H9 (cell line): ENCODE data around the gene SWT1. TPM values are rescaled to one million over a fixed set of nuclear protein-coding genes. Genes with fewer than 3 reads are reported as not detected.

Experiments
- DNase-seq: peaks from one replicate; pipeline ENCODE4 v3.0.0-alpha.2; 2017
- H2AFZ ChIP-seq: one replicate; pipeline ENCODE4 v1.6.1; 2013; ENCODE audit warnings: mild to moderate bottlenecking, low read length, control low read depth, moderate library complexity
- H2AK5ac ChIP-seq: 2 replicates; pipeline ENCODE4 v1.6.1; 2013; ENCODE audit warnings: low read length, control low read depth, mixed read lengths; ENCODE audit not compliant: insufficient read length
- H2BK120ac ChIP-seq: one replicate; pipeline ENCODE4 v1.6.1; 2013; ENCODE audit warnings: low read depth, mild to moderate bottlenecking, low read length, control low read depth, inconsistent platforms; ENCODE audit not compliant: poor library complexity, severe bottlenecking
- H2BK12ac ChIP-seq: 2 replicates; pipeline ENCODE4 v1.6.1; 2013; ENCODE audit warnings: low read length, control low read depth, mixed read lengths, low read depth; ENCODE audit not compliant: insufficient read length
- H2BK15ac ChIP-seq: 2 replicates; pipeline ENCODE4 v1.6.1; 2013; ENCODE audit warnings: low read depth, low read length, control low read depth
- H2BK20ac ChIP-seq: one replicate; pipeline ENCODE4 v1.6.1; 2013; ENCODE audit warnings: low read depth, mild to moderate bottlenecking, low read length, control low read depth, inconsistent platforms; ENCODE audit not compliant: poor library complexity, severe bottlenecking
- H2BK5ac ChIP-seq: 2 replicates; pipeline ENCODE4 v1.6.1; 2013; ENCODE audit warnings: low read length, control low read depth, mixed read lengths; ENCODE audit not compliant: insufficient read length
- H3K14ac ChIP-seq: 2 replicates; pipeline ENCODE4 v1.6.1; 2013; ENCODE audit warnings: low read length, control low read depth; ENCODE audit not compliant: insufficient read depth
- H3K18ac ChIP-seq: 2 replicates; pipeline ENCODE4 v1.6.1; 2013; ENCODE audit warnings: low read depth, mild to moderate bottlenecking, mixed read lengths, low read length, control low read depth; ENCODE audit not compliant: insufficient read length
- H3K23ac ChIP-seq: 2 replicates; pipeline ENCODE4 v1.6.1; 2013; ENCODE audit warnings: low read length, control low read depth, mixed read lengths, low read depth; ENCODE audit not compliant: insufficient read length
- H3K23me2 ChIP-seq: 2 replicates; pipeline ENCODE4 v1.6.1; 2013; ENCODE audit warnings: low read depth, mild to moderate bottlenecking, mixed read lengths, low read length, control low read depth; ENCODE audit not compliant: insufficient read length, poor library complexity, severe bottlenecking
- H3K27ac ChIP-seq: 2 replicates; pipeline ENCODE4 v1.5.1; 2013; ENCODE audit warnings: low read length, control low read depth, mixed read lengths, low read depth; ENCODE audit not compliant: insufficient read length
- H3K27me3 ChIP-seq: 2 replicates; pipeline ENCODE4 v1.6.1; 2013; ENCODE audit warnings: low read length, control low read depth, inconsistent platforms; ENCODE audit not compliant: insufficient read depth
- H3K4ac ChIP-seq: 2 replicates; pipeline ENCODE4 v1.6.1; 2013; ENCODE audit warnings: low read depth, mild to moderate bottlenecking, control low read depth, inconsistent platforms, low read length, moderate library complexity
- H3K4me1 ChIP-seq: 2 replicates; pipeline ENCODE4 v1.6.1; 2013; ENCODE audit warnings: low read length, control low read depth, inconsistent platforms; ENCODE audit not compliant: insufficient read depth
- H3K4me2 ChIP-seq: 2 replicates; pipeline ENCODE4 v1.6.1; 2013; ENCODE audit warnings: low read length, control low read depth, mixed read lengths; ENCODE audit not compliant: insufficient read length, insufficient read depth
- H3K56ac ChIP-seq: 2 replicates; pipeline ENCODE4 v1.6.1; 2013; ENCODE audit warnings: low read depth, mild to moderate bottlenecking, mixed read lengths, low read length, control low read depth; ENCODE audit not compliant: insufficient read length
- H3K79me1 ChIP-seq: 2 replicates; pipeline ENCODE4 v1.6.1; 2013; ENCODE audit warnings: low read depth, mild to moderate bottlenecking, moderate library complexity, low read length, control low read depth, inconsistent platforms; ENCODE audit not compliant: insufficient read depth, poor library complexity, severe bottlenecking
- H3K79me2 ChIP-seq: 2 replicates; pipeline ENCODE4 v1.6.1; 2013; ENCODE audit warnings: low read length, control low read depth, inconsistent platforms; ENCODE audit not compliant: insufficient read depth
- H3K9ac ChIP-seq: 2 replicates; pipeline ENCODE4 v1.6.1; 2013; ENCODE audit warnings: low read length, control low read depth, mixed read lengths; ENCODE audit not compliant: insufficient read length; ENCODE audit errors: extremely low read depth
- H3K9me3 ChIP-seq: one replicate; pipeline ENCODE4 v1.6.1; 2013; ENCODE audit warnings: low read depth, low read length, inconsistent platforms; ENCODE audit not compliant: control insufficient read depth
- H3T11ph ChIP-seq: one replicate; pipeline ENCODE4 v1.6.1; 2013; ENCODE audit warnings: mild to moderate bottlenecking, low read length, control low read depth, inconsistent platforms
- H4K20me1 ChIP-seq: one replicate; pipeline ENCODE4 v1.6.1; 2013; ENCODE audit not compliant: control insufficient read depth, insufficient read length, insufficient read depth
- H4K5ac ChIP-seq: 2 replicates; pipeline ENCODE4 v1.6.1; 2013; ENCODE audit warnings: low read depth, mild to moderate bottlenecking, mixed read lengths, low read length, control low read depth; ENCODE audit not compliant: insufficient read length
- H4K8ac ChIP-seq: replicated peaks from 2 replicates; pipeline ENCODE4 v1.6.1; 2013; ENCODE audit warnings: low read length, control low read depth, mixed read lengths, low read depth; ENCODE audit not compliant: insufficient read length
- H4K91ac ChIP-seq: 2 replicates; pipeline ENCODE4 v1.6.1; 2013; ENCODE audit warnings: low read depth, mild to moderate bottlenecking, moderate library complexity, mixed read lengths, low read length, control low read depth; ENCODE audit not compliant: insufficient read length
- H3K27ac Mint-ChIP-seq, 3 experiments: 2 replicates in 2 of 3; 3 replicates in 1 of 3; pipeline ENCODE4 v1.8.0; 2020 to 2021; ENCODE audit warnings: mixed read lengths in 3 of 3, mild to moderate bottlenecking in 1 of 3, moderate library complexity in 1 of 3
- H3K27me3 Mint-ChIP-seq: 2 replicates; pipeline ENCODE4 v1.8.0; 2021; ENCODE audit warnings: low read depth, mild to moderate bottlenecking, moderate library complexity, mixed read lengths
- H3K36me3 Mint-ChIP-seq, 3 experiments: 2 replicates in 2 of 3; 3 replicates in 1 of 3; pipeline ENCODE4 v1.8.0; 2020 to 2021; ENCODE audit warnings: low read depth in 3 of 3, mixed read lengths in 3 of 3; ENCODE audit not compliant: insufficient read depth in 1 of 3
- H3K4me1 Mint-ChIP-seq, 2 experiments: 2 replicates each; pipeline ENCODE4 v1.8.0; 2020; ENCODE audit warnings: mixed read lengths in 2 of 2
- H3K4me3 Mint-ChIP-seq, 2 experiments: 2 replicates in 1 of 2; 3 replicates in 1 of 2; pipeline ENCODE4 v1.8.0; 2020 to 2021; ENCODE audit warnings: mild to moderate bottlenecking in 2 of 2, mixed read lengths in 2 of 2, moderate library complexity in 1 of 2
- H3K9me3 Mint-ChIP-seq, 2 experiments: 2 replicates in 1 of 2; 3 replicates in 1 of 2; pipeline ENCODE4 v1.8.0; 2020; ENCODE audit warnings: mild to moderate bottlenecking in 2 of 2, mixed read lengths in 2 of 2, moderate library complexity in 1 of 2
- CTCF ChIP-seq: fragments of 200-600 bp; sonication (generic); conservative IDR thresholded peaks from 3 replicates; pipeline ENCODE4 v1.8.0; 2021; ENCODE audit warnings: antibody characterized with exemption, mild to moderate bottlenecking
- total RNA-seq: library from RNA; stranded (reverse); gene quantifications from 2 replicates; pipeline ENCODE4 v1.2.1, GENCODE V29; 2021

Gene SWT1
- total RNA-seq, 1 experiment from 2014 or later, result 5.2 TPM

- H3K9me3 ChIP-seq, result no peaks in the 10 kb centered on the region
- Mint-ChIP-seq H3K4me1 (no peaks in the 10 kb centered on the region), H3K27ac (peak overlapping the region in 1 of 3 experiments; percentile 54; a peak in 1 of 7 replicates), H3K36me3 (peaks cover 5 to 17% (median 13%) of the 10 kb centered on the region in 3 experiments; a peak in 6 of 7 replicates), H3K27me3 (no peaks in the 10 kb centered on the region; the same call in 1 of the 2 replicates), H3K4me3 (no peak overlapping the region), H3K9me3 (peaks cover 5 to 13% of the 10 kb centered on the region in 2 experiments; a peak in 3 of 5 replicates)
- H2AK5ac ChIP-seq, result no peak overlapping the region
- no peak overlapping the region for H2BK5ac ChIP-seq
- H3K56ac ChIP-seq, result no peak overlapping the region
- no peaks in the 10 kb centered on the region for H3K27me3 ChIP-seq
- H4K8ac ChIP-seq, result no peak overlapping the region
- no peak for TF ChIP-seq CTCF
- H2BK120ac ChIP-seq, result no peak overlapping the region
- no peak overlapping the region for H4K91ac ChIP-seq
- no peak overlapping the region for H3K18ac ChIP-seq
- no peak overlapping the region for H3K23ac ChIP-seq
- H3T11ph ChIP-seq, result no peak overlapping the region
- H3K79me1 ChIP-seq, result no peaks in the 10 kb centered on the region
- H3K14ac ChIP-seq, result no peak overlapping the region
- H3K4me1 ChIP-seq, result no peaks in the 10 kb centered on the region
- DNase-seq, result no peak
- no peak overlapping the region for H3K4me2 ChIP-seq
- H4K20me1 ChIP-seq, result no peaks in the 10 kb centered on the region
- H2BK12ac ChIP-seq, result no peak overlapping the region
- H3K23me2 ChIP-seq, result no peaks in the 10 kb centered on the region
- H3K9ac ChIP-seq, result no peak overlapping the region
- H4K5ac ChIP-seq, result no peak overlapping the region
- no peak overlapping the region for H3K27ac ChIP-seq
- H3K79me2 ChIP-seq, result no peaks in the 10 kb centered on the region
- H2AFZ ChIP-seq, result no peak overlapping the region
- no peak overlapping the region for H3K4ac ChIP-seq
- H2BK15ac ChIP-seq, result no peak overlapping the region
- no peak overlapping the region for H2BK20ac ChIP-seq
Measured at GRCh38 chr1:185207170-185207569, 50.2 kb downstream of the SWT1 start.
